HepG2 (cell line): ENCODE results near the gene IRX2. TPM values are rescaled to one million over a fixed set of nuclear protein-coding genes. Genes with fewer than 3 reads are reported as not detected.

ENCODE experiments used
- ATRX ChIP-seq: sonication (generic); formaldehyde crosslinking; IDR thresholded peaks from 2 replicates; pipeline ENCODE4 v1.4.0; 2020; ENCODE audit warnings: missing genetic modification reagents, borderline replicate concordance
- CHD2 ChIP-seq: IDR thresholded peaks from 2 replicates; pipeline ENCODE4 v1.6.1; 2011; ENCODE audit warnings: low read depth, low read length, improper control_type of control experiment
- KAT8 ChIP-seq: IDR thresholded peaks from 2 replicates; pipeline ENCODE4 v1.6.1; 2016; ENCODE audit warnings: missing genetic modification reagents, missing compliant biosample characterization
- NFE2L2 ChIP-seq: fragments of 150-350 bp; IDR thresholded peaks from 2 replicates; pipeline ENCODE4 v1.6.1; 2014; ENCODE audit warnings: low read length
- NKX3-1 ChIP-seq: sonication (generic); formaldehyde crosslinking; IDR thresholded peaks from 2 replicates; pipeline ENCODE4 v1.5.0; 2020; ENCODE audit warnings: missing genetic modification reagents
- NRL ChIP-seq: sonication (generic); formaldehyde crosslinking; IDR thresholded peaks from 2 replicates; pipeline ENCODE4 v1.5.0; 2020; ENCODE audit warnings: missing genetic modification reagents, mild to moderate bottlenecking, moderate library complexity, borderline replicate concordance
- ZNF331 ChIP-seq: sonication (generic); formaldehyde crosslinking; IDR thresholded peaks from 2 replicates; pipeline ENCODE4 v1.4.0; 2020; ENCODE audit warnings: missing genetic modification reagents
- ZNF839 ChIP-seq: sonication (generic); formaldehyde crosslinking; IDR thresholded peaks from 2 replicates; pipeline ENCODE4 v1.4.0; 2020; ENCODE audit warnings: missing genetic modification reagents, mild to moderate bottlenecking, borderline replicate concordance
- polyA plus RNA-seq, 8 experiments: library from polyadenylated mRNA; depleted of rRNA in 3 of 8; stranded (reverse) in 7 of 8; unstranded in 1 of 8; fragments of >200 nt; fragmentation: Illumina TruSeq in 4 of 8; extraction: Trizol in 4 of 8; gene quantifications; 2 replicates each; pipeline versions ENCODE4 v1.2.1 to v1.2.3, GENCODE V29; 2011 to 2016; ENCODE audit warnings: low read depth in 4 of 8, missing spikeins in 1 of 8, mixed read lengths in 1 of 8; ENCODE audit not compliant: insufficient read depth in 1 of 8
- total RNA-seq, 5 experiments: library from RNA; depleted of rRNA; stranded (reverse); fragments of >200 nt; fragmentation: Illumina TruSeq; extraction: Trizol; gene quantifications; 2 replicates each; pipeline ENCODE4 v1.2.3, GENCODE V29; 2016; ENCODE audit warnings: low read depth in 1 of 5
- TF ChIP-seq, protein P1 (sequence below): sonication (generic); formaldehyde crosslinking; IDR thresholded peaks from 2 replicates; pipeline ENCODE4 v1.4.0; 2020; ENCODE audit warnings: missing genetic modification reagents
- TF ChIP-seq, protein P2 (sequence below): IDR thresholded peaks from 2 replicates; pipeline ENCODE4 v1.6.1; 2012; ENCODE audit warnings: low read depth, low read length, improper control_type of control experiment
- TF ChIP-seq, protein P3 (sequence below): sonication (generic); formaldehyde crosslinking; IDR thresholded peaks from 2 replicates; pipeline ENCODE4 v1.8.0; 2022; ENCODE audit warnings: missing genetic modification reagents, mild to moderate bottlenecking, borderline replicate concordance

The IRX2 gene
- total and polyA plus RNA-seq, 2 of the 13 experiments (the other 11 are each of a cell fraction or from before 2014, with no cell fraction given): not detected

DNA sequence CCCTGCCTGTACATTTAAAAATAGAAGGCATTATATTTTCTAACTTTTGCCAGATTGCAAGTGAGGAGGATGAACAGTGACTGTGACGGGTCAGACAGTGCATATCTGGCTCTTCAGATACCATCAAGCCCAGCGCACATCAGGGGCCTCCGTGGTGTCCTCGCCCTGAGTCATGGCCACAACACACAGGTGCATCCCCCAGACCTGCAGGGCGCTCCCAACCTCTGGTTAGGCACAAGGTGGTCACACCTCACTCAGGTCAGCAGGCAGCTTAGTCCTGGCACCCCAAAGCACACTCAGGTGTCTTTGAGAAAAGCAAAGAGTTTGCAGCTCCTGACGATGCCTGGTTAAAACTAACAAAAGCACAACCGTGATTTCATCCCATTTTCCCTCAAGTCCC lies 28.6 kb downstream of the IRX2 start (continued):
- TF ChIP-seq, protein P1, sequence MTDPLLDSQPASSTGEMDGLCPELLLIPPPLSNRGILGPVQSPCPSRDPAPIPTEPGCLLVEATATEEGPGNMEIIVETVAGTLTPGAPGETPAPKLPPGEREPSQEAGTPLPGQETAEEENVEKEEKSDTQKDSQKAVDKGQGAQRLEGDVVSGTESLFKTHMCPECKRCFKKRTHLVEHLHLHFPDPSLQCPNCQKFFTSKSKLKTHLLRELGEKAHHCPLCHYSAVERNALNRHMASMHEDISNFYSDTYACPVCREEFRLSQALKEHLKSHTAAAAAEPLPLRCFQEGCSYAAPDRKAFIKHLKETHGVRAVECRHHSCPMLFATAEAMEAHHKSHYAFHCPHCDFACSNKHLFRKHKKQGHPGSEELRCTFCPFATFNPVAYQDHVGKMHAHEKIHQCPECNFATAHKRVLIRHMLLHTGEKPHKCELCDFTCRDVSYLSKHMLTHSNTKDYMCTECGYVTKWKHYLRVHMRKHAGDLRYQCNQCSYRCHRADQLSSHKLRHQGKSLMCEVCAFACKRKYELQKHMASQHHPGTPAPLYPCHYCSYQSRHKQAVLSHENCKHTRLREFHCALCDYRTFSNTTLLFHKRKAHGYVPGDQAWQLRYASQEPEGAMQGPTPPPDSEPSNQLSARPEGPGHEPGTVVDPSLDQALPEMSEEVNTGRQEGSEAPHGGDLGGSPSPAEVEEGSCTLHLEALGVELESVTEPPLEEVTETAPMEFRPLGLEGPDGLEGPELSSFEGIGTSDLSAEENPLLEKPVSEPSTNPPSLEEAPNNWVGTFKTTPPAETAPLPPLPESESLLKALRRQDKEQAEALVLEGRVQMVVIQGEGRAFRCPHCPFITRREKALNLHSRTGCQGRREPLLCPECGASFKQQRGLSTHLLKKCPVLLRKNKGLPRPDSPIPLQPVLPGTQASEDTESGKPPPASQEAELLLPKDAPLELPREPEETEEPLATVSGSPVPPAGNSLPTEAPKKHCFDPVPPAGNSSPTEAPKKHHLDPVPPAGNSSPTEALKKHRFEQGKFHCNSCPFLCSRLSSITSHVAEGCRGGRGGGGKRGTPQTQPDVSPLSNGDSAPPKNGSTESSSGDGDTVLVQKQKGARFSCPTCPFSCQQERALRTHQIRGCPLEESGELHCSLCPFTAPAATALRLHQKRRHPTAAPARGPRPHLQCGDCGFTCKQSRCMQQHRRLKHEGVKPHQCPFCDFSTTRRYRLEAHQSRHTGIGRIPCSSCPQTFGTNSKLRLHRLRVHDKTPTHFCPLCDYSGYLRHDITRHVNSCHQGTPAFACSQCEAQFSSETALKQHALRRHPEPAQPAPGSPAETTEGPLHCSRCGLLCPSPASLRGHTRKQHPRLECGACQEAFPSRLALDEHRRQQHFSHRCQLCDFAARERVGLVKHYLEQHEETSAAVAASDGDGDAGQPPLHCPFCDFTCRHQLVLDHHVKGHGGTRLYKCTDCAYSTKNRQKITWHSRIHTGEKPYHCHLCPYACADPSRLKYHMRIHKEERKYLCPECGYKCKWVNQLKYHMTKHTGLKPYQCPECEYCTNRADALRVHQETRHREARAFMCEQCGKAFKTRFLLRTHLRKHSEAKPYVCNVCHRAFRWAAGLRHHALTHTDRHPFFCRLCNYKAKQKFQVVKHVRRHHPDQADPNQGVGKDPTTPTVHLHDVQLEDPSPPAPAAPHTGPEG (CRISPR knock-in tag): no peak
- no peak for TF ChIP-seq NFE2L2
- TF ChIP-seq KAT8: no peak
- no peak for TF ChIP-seq ZNF839 (CRISPR knock-in tag)
- TF ChIP-seq ZNF331: no peak
- TF ChIP-seq NRL: no peak
- TF ChIP-seq, protein P2, sequence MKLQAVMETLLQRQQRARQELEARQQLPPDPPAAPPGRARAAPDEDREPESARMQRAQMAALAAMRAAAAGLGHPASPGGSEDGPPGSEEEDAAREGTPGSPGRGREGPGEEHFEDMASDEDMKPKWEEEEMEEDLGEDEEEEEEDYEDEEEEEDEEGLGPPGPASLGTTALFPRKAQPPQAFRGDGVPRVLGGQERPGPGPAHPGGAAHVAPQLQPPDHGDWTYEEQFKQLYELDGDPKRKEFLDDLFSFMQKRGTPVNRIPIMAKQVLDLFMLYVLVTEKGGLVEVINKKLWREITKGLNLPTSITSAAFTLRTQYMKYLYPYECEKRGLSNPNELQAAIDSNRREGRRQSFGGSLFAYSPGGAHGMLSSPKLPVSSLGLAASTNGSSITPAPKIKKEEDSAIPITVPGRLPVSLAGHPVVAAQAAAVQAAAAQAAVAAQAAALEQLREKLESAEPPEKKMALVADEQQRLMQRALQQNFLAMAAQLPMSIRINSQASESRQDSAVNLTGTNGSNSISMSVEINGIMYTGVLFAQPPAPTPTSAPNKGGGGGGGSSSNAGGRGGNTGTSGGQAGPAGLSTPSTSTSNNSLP: no peak
- TF ChIP-seq NKX3-1 (CRISPR knock-in tag): no peak
- no peak for TF ChIP-seq CHD2
- TF ChIP-seq, protein P3, sequence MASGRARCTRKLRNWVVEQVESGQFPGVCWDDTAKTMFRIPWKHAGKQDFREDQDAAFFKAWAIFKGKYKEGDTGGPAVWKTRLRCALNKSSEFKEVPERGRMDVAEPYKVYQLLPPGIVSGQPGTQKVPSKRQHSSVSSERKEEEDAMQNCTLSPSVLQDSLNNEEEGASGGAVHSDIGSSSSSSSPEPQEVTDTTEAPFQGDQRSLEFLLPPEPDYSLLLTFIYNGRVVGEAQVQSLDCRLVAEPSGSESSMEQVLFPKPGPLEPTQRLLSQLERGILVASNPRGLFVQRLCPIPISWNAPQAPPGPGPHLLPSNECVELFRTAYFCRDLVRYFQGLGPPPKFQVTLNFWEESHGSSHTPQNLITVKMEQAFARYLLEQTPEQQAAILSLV (CRISPR knock-in tag): no peak
- no peak for TF ChIP-seq ATRX
